Neural progenitor cell (in vitro differentiated cells): ENCODE measurements around the gene SSTR5. TPM values are rescaled to one million over a fixed set of nuclear protein-coding genes. Genes with fewer than 3 reads are reported as not detected.
A peak's percentile ranks its signal among the peaks of the same experiment; 100 is the strongest.
"Not testable (repeated sequence)": the region's sequence is repeated elsewhere in the genome, so short reads cannot be mapped to it uniquely, and the experiment has no call there.

Experiments used
- DNase-seq: peaks from one replicate; pipeline ENCODE4 v3.0.0-alpha.2; 2016; ENCODE audit warnings: low spot score
- H2AFZ ChIP-seq: fragments of 200-600 bp; sonication (generic); replicated peaks from 2 replicates; pipeline ENCODE4 v1.6.1; 2016; ENCODE audit warnings: antibody characterized with exemption
- H3F3A ChIP-seq: fragments of 200-600 bp; sonication (generic); 2 replicates; pipeline ENCODE4 v1.6.1; 2016; ENCODE audit warnings: antibody characterized with exemption, low read depth
- H3K27ac ChIP-seq: fragments of 200-600 bp; sonication (generic); 2 replicates; pipeline ENCODE4 v1.5.1; 2016; ENCODE audit warnings: mild to moderate bottlenecking
- H3K27me3 ChIP-seq: fragments of 200-600 bp; sonication (generic); 2 replicates; pipeline ENCODE4 v1.6.1; 2016; ENCODE audit warnings: mild to moderate bottlenecking, moderate library complexity
- H3K36me3 ChIP-seq: fragments of 200-600 bp; sonication (generic); 2 replicates; pipeline ENCODE4 v1.5.1; 2016
- H3K4me1 ChIP-seq: fragments of 200-600 bp; sonication (generic); 2 replicates; pipeline ENCODE4 v1.6.1; 2016; ENCODE audit warnings: mixed run types
- H3K4me2 ChIP-seq: fragments of 200-600 bp; sonication (generic); 2 replicates; pipeline ENCODE4 v1.6.1; 2016
- H3K4me3 ChIP-seq: fragments of 200-600 bp; sonication (generic); 2 replicates; pipeline ENCODE4 v1.5.1; 2016
- H3K79me2 ChIP-seq: fragments of 200-600 bp; sonication (generic); 2 replicates; pipeline ENCODE4 v1.6.1; 2016; ENCODE audit warnings: low read depth
- H3K9ac ChIP-seq: fragments of 200-600 bp; sonication (generic); 2 replicates; pipeline ENCODE4 v1.6.1; 2016
- H3K9me3 ChIP-seq: fragments of 200-600 bp; sonication (generic); 2 replicates; pipeline ENCODE4 v1.5.1; 2016; ENCODE audit warnings: low read depth
- H4K20me1 ChIP-seq: fragments of 200-600 bp; sonication (generic); 2 replicates; pipeline ENCODE4 v1.6.1; 2016; ENCODE audit warnings: low read depth
- H3K27ac Mint-ChIP-seq: 3 replicates; pipeline ENCODE4 v1.8.0; 2021; ENCODE audit warnings: mixed read lengths
- H3K27me3 Mint-ChIP-seq: 2 replicates; pipeline ENCODE4 v1.8.0; 2022; ENCODE audit warnings: low read depth, mild to moderate bottlenecking, inconsistent platforms, moderate library complexity, mixed read lengths; ENCODE audit not compliant: insufficient read depth
- H3K36me3 Mint-ChIP-seq: 3 replicates; pipeline ENCODE4 v1.8.0; 2021; ENCODE audit warnings: mixed read lengths
- H3K4me1 Mint-ChIP-seq: 3 replicates; pipeline ENCODE4 v1.8.0; 2021; ENCODE audit warnings: mixed read lengths
- H3K4me3 Mint-ChIP-seq: 3 replicates; pipeline ENCODE4 v1.8.0; 2021; ENCODE audit warnings: mild to moderate bottlenecking, moderate library complexity, mixed read lengths
- H3K9me3 Mint-ChIP-seq: 3 replicates; pipeline ENCODE4 v1.8.0; 2020; ENCODE audit warnings: mixed read lengths
- EZH2 ChIP-seq: fragments of 200-600 bp; sonication (generic); IDR thresholded peaks from 2 replicates; pipeline ENCODE4 v1.6.1; 2017; ENCODE audit warnings: antibody characterized with exemption, mild to moderate bottlenecking, moderate library complexity
- EZH2phosphoT487 ChIP-seq: fragments of 200-600 bp; sonication (generic); IDR thresholded peaks from 2 replicates; pipeline ENCODE4 v1.6.1; 2017; ENCODE audit warnings: antibody characterized with exemption
- total RNA-seq: library from RNA; depleted of rRNA; stranded (reverse); fragments of >200 nt; gene quantifications from 2 replicates; pipeline ENCODE4 v1.2.3, GENCODE V29; 2015; ENCODE audit warnings: low replicate concordance
- TF ChIP-seq, protein P1 (sequence below): fragments of 200-600 bp; sonication (generic); IDR thresholded peaks from 2 replicates; pipeline ENCODE4 v1.5.1; 2017; ENCODE audit warnings: antibody characterized with exemption, mild to moderate bottlenecking

The SSTR5 gene
- total RNA-seq, result not detected in 2 replicates

DNA sequence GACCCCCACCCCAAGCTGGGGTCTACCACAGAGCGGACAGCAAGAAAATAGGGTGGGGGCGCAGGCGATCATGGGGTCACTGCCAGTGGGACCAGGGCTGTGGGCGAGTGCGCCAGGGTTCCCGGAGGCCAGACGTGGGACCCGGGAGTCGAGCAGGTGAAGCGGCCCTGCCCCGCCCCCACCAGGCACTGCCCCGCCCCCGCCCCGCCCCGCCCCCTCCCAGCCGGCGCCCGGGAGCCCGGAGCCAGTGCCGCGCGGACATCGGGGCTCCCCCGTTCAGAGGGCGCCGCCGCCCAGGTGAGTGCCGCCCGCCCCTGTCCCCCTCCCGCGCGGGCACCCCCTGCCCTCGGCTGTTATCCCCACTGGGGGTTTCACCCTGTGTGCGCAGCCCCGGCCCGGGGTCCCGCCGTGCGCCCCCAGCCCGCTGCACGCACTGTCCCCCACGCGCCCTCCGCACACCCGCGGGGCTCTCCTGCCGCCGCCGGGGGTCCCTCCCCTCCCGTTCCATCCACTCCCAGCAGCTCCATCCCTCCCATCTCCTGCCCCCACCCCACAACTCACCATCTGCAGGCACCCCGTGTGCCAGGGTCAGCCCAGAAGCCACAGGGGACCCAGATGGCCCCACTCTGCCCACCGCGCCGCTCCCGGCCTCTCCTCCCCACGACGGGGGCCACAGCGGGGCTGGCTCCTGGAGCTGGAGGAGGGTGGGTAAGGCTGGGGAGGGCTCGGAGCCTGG lies at the start of gene SSTR5:
Gene SSTR5 (plus strand): TSS at position 222 of the 736 bp plus-strand sequence. CDS start 6,122 bp downstream, outside the sequence.
- peak; percentile 43 for DNase-seq
- Histone ChIP-seq H3K4me1 (peaks cover 17% of the 10 kb centered on the region), H3K9ac (no peak within 1 kb of the TSS), H4K20me1 (peaks cover 7% of the 10 kb centered on the region), H3K4me2 (peak within 1 kb of the TSS; percentile 71), H3K36me3 (no peaks in the 10 kb centered on the region), H3K27ac (no peak within 1 kb of the TSS), H3K9me3 (no peaks in the 10 kb centered on the region), H3F3A (peaks cover 4% of the 10 kb centered on the region), H3K27me3 (peaks cover 54% of the 10 kb centered on the region), H2AFZ (no peak within 1 kb of the TSS), H3K4me3 (peak within 1 kb of the TSS; percentile 25), H3K79me2 (no peaks in the 10 kb centered on the region)
- H3K9me3 Mint-ChIP-seq, result peaks cover 2% of the 10 kb centered on the region
- peak; percentile 39 for TF ChIP-seq EZH2phosphoT487
- TF ChIP-seq EZH2, result no peak
- TF ChIP-seq, protein P1, sequence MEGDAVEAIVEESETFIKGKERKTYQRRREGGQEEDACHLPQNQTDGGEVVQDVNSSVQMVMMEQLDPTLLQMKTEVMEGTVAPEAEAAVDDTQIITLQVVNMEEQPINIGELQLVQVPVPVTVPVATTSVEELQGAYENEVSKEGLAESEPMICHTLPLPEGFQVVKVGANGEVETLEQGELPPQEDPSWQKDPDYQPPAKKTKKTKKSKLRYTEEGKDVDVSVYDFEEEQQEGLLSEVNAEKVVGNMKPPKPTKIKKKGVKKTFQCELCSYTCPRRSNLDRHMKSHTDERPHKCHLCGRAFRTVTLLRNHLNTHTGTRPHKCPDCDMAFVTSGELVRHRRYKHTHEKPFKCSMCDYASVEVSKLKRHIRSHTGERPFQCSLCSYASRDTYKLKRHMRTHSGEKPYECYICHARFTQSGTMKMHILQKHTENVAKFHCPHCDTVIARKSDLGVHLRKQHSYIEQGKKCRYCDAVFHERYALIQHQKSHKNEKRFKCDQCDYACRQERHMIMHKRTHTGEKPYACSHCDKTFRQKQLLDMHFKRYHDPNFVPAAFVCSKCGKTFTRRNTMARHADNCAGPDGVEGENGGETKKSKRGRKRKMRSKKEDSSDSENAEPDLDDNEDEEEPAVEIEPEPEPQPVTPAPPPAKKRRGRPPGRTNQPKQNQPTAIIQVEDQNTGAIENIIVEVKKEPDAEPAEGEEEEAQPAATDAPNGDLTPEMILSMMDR, result no peak
- H3K4me1 Mint-ChIP-seq, result peaks cover 18% of the 10 kb centered on the region
- H3K36me3 Mint-ChIP-seq, result no peaks in the 10 kb centered on the region
- peak within 1 kb of the TSS; percentile 66 for H3K4me3 Mint-ChIP-seq
- H3K27me3 Mint-ChIP-seq, result peaks cover 31% of the 10 kb centered on the region
- H3K27ac Mint-ChIP-seq, result no peak within 1 kb of the TSS

DNA sequence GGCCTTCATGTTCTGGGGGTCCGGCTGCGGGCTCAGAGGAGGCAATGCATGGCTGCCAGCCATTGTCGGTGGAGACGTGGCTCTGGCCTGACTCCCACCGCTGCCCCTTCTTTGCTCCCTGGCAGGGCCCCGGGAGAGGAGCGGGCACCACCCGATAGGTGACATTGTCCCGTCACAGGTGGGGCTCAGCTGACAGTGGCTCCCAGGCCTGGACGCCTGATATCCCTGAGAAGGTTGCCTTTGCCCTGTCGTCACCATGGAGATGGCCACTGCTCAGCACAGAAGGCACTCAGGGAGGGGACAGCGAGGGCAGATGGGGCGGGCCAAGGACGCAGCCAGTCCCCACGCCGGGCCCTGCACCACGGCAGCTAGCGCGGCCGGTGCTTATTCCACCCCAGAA lies 48.4 kb upstream of the SSTR5 start:
- H3K4me1 Mint-ChIP-seq, result peaks cover 37% of the 10 kb centered on the region
- TF ChIP-seq, protein P1, result no peak
- TF ChIP-seq EZH2 (no peak), EZH2phosphoT487 (no peak)
- no peaks in the 10 kb centered on the region for H3K9me3 Mint-ChIP-seq
- Histone ChIP-seq H4K20me1 (peaks cover 10% of the 10 kb centered on the region), H3K4me2 (no peak overlapping the region), H3F3A (peaks cover 11% of the 10 kb centered on the region), H3K9me3 (no peaks in the 10 kb centered on the region), H3K4me3 (no peak overlapping the region), H3K79me2 (no peaks in the 10 kb centered on the region), H2AFZ (no peak overlapping the region), H3K27me3 (no peaks in the 10 kb centered on the region), H3K9ac (no peak overlapping the region), H3K36me3 (no peaks in the 10 kb centered on the region), H3K4me1 (peaks cover 17% of the 10 kb centered on the region), H3K27ac (no peak overlapping the region)
- no peak overlapping the region for H3K27ac Mint-ChIP-seq
- H3K27me3 Mint-ChIP-seq, result peaks cover 10% of the 10 kb centered on the region
- no peak for DNase-seq
- no peaks in the 10 kb centered on the region for H3K36me3 Mint-ChIP-seq
- no peak overlapping the region for H3K4me3 Mint-ChIP-seq

DNA sequence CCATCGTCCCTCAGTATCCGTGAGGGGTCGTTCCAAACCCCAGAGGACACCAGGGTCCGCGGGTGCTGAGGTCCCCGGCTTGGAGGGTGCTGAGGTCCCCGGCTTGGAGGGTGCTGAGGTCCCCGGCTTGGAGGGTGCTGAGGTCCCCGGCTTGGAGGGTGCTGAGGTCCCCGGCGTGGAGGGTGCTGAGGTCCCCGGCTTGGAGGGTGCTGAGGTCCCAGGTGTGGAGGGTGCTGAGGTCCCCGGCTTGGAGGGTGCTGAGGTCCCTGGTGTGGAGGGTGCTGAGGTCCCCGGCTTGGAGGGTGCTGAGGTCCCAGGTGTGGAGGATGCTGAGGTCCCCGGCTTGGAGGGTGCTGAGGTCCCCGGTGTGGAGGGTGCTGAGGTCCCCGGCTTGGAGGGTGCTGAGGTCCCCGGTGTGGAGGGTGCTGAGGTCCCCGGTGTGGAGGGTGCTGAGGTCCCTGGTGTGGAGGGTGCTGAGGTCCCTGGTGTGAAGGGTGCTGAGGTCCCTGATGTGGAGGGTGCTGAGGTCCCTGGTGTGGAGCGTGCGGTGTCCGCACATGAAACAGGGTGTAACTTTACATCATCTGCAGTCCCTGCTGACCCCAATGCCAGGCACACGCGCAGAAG lies 47.3 kb upstream of the SSTR5 start:
- H3K9me3 Mint-ChIP-seq, H3K4me1 ChIP-seq, H3K9me3 ChIP-seq, H3K27ac Mint-ChIP-seq, H3K27me3 ChIP-seq, H3K36me3 Mint-ChIP-seq, H3K27ac ChIP-seq, H3K36me3 ChIP-seq, H3K79me2 ChIP-seq, H4K20me1 ChIP-seq, H3F3A ChIP-seq, DNase-seq, H3K4me3 Mint-ChIP-seq, H2AFZ ChIP-seq, H3K4me3 ChIP-seq, H3K4me2 ChIP-seq, H3K9ac ChIP-seq: not testable (repeated sequence)
- H3K4me1 Mint-ChIP-seq, result peaks cover 36% of the 10 kb centered on the region
- H3K27me3 Mint-ChIP-seq, result peaks cover 10% of the 10 kb centered on the region
